ENCODE results near the gene FSTL3. TPM values are rescaled to one million over a fixed set of nuclear protein-coding genes. Genes with fewer than 3 reads are reported as not detected.
"Not testable (repeated sequence)": the region's sequence is repeated elsewhere in the genome, so short reads cannot be mapped to it uniquely, and the experiment has no call there.

The FSTL3 gene
- total RNA-seq, 1 donor from 2014 or later, result 2.4 TPM

GRCh38 chr19:728011-728410, 51.8 kb downstream of the FSTL3 start:
- Histone ChIP-seq H3K9me3 (ENCODE audit: low read depth) (no peaks in the 10 kb centered on the region), H3K4me2 (no peak overlapping the region), H2AFZ (replicated peaks) (no peak overlapping the region), H3K4me3 (no peak overlapping the region), H3K79me2 (ENCODE audit: low read depth) (no peaks in the 10 kb centered on the region), H3K27me3 (no peaks in the 10 kb centered on the region), H3F3A (ENCODE audit: low read depth) (peaks cover 10% of the 10 kb centered on the region), H3K4me1 (no peaks in the 10 kb centered on the region), H3K27ac (no peak overlapping the region), H3K9ac (no peak overlapping the region), H4K20me1 (ENCODE audit: low read depth) (peaks cover 18% of the 10 kb centered on the region), H3K36me3 (no peaks in the 10 kb centered on the region)
- TF ChIP-seq EZH2 (IDR thresholded peaks at IDR 0.05) (no peak), CTCF (IDR thresholded peaks at IDR 0.05) (no peak), EZH2phosphoT487 (IDR thresholded peaks at IDR 0.05) (no peak)
- H3K27ac Mint-ChIP-seq, result no peak overlapping the region
- peaks cover 3% of the 10 kb centered on the region for H3K4me1 Mint-ChIP-seq
- peaks cover 7% of the 10 kb centered on the region for H3K36me3 Mint-ChIP-seq
- DNase-seq (ENCODE audit: low spot score), result no peak
- peaks cover 5% of the 10 kb centered on the region for H3K27me3 Mint-ChIP-seq (ENCODE audit: insufficient read depth, low read depth)
- no peak overlapping the region for H3K4me3 Mint-ChIP-seq
- no peaks in the 10 kb centered on the region for H3K9me3 Mint-ChIP-seq

GRCh38 chr19:729564-729963, 53.4 kb downstream of the FSTL3 start:
- H3K4me3 ChIP-seq; H3K9ac ChIP-seq; H3K27ac Mint-ChIP-seq; H3K9me3 ChIP-seq (ENCODE audit: low read depth); H3K27me3 Mint-ChIP-seq (ENCODE audit: insufficient read depth, low read depth); DNase-seq (ENCODE audit: low spot score); H3K27ac ChIP-seq; H3K4me1 Mint-ChIP-seq; H3K4me2 ChIP-seq; H3K4me1 ChIP-seq; H3K36me3 Mint-ChIP-seq; H3K79me2 ChIP-seq (ENCODE audit: low read depth); H3K4me3 Mint-ChIP-seq; H2AFZ ChIP-seq (replicated peaks); H3K9me3 Mint-ChIP-seq; H3K27me3 ChIP-seq; H3K36me3 ChIP-seq: not testable (repeated sequence)
- Histone ChIP-seq H3F3A (ENCODE audit: low read depth) (peaks cover 14% of the 10 kb centered on the region), H4K20me1 (ENCODE audit: low read depth) (peaks cover 19% of the 10 kb centered on the region)

- peaks cover 10% of the 10 kb centered on the region for H3K36me3 Mint-ChIP-seq
- no peaks in the 10 kb centered on the region for H3K9me3 ChIP-seq (ENCODE audit: low read depth)
- H3K27me3 Mint-ChIP-seq (ENCODE audit: insufficient read depth, low read depth), result peaks cover 5% of the 10 kb centered on the region
- H3K27me3 ChIP-seq, result no peaks in the 10 kb centered on the region
- no peak for DNase-seq (ENCODE audit: low spot score)
- no peak overlapping the region for H3K27ac Mint-ChIP-seq
- H3K27ac ChIP-seq, result no peak overlapping the region
- no peak overlapping the region for H2AFZ ChIP-seq (replicated peaks)
- H3K4me3 Mint-ChIP-seq, result no peak overlapping the region
- no peak for TF ChIP-seq CTCF (IDR thresholded peaks at IDR 0.05)
- TF ChIP-seq EZH2 (IDR thresholded peaks at IDR 0.05), result no peak
- no peak for TF ChIP-seq EZH2phosphoT487 (IDR thresholded peaks at IDR 0.05)
- no peak overlapping the region for H3K9ac ChIP-seq
- no peaks in the 10 kb centered on the region for H3K36me3 ChIP-seq
- H3K4me1 ChIP-seq, result no peaks in the 10 kb centered on the region
- H3K9me3 Mint-ChIP-seq, result no peaks in the 10 kb centered on the region
- peaks cover 19% of the 10 kb centered on the region for H4K20me1 ChIP-seq (ENCODE audit: low read depth)
- no peak overlapping the region for H3K4me3 ChIP-seq
- no peaks in the 10 kb centered on the region for H3K79me2 ChIP-seq (ENCODE audit: low read depth)
- no peak overlapping the region for H3K4me2 ChIP-seq
- H3F3A ChIP-seq (ENCODE audit: low read depth), result peaks cover 14% of the 10 kb centered on the region
- peaks cover 6% of the 10 kb centered on the region for H3K4me1 Mint-ChIP-seq
Measured at GRCh38 chr19:729965-730668, 53.9 kb downstream of the FSTL3 start.

- H3K27ac Mint-ChIP-seq, result no peak overlapping the region
- no peak overlapping the region for H3K4me3 ChIP-seq
- peaks cover 10% of the 10 kb centered on the region for H3K36me3 Mint-ChIP-seq
- TF ChIP-seq EZH2 (IDR thresholded peaks at IDR 0.05) (no peak), EZH2phosphoT487 (IDR thresholded peaks at IDR 0.05) (no peak), CTCF (IDR thresholded peaks at IDR 0.05) (no peak)
- H3K27me3 ChIP-seq, result no peaks in the 10 kb centered on the region
- no peaks in the 10 kb centered on the region for H3K79me2 ChIP-seq (ENCODE audit: low read depth)
- DNase-seq (ENCODE audit: low spot score), result no peak
- H4K20me1 ChIP-seq (ENCODE audit: low read depth), result peaks cover 17% of the 10 kb centered on the region
- no peaks in the 10 kb centered on the region for H3K9me3 Mint-ChIP-seq
- no peaks in the 10 kb centered on the region for H3K36me3 ChIP-seq
- no peaks in the 10 kb centered on the region for H3K4me1 ChIP-seq
- no peaks in the 10 kb centered on the region for H3K9me3 ChIP-seq (ENCODE audit: low read depth)
- H3F3A ChIP-seq (ENCODE audit: low read depth), result peaks cover 14% of the 10 kb centered on the region
- H2AFZ ChIP-seq (replicated peaks), result no peak overlapping the region
- H3K4me3 Mint-ChIP-seq, result no peak overlapping the region
- H3K27ac ChIP-seq, result no peak overlapping the region
- H3K9ac ChIP-seq, result no peak overlapping the region
- H3K4me1 Mint-ChIP-seq, result peaks cover 3% of the 10 kb centered on the region
- peaks cover 2% of the 10 kb centered on the region for H3K27me3 Mint-ChIP-seq (ENCODE audit: insufficient read depth, low read depth)
- H3K4me2 ChIP-seq, result no peak overlapping the region
Measured at GRCh38 chr19:731000-731399, 54.8 kb downstream of the FSTL3 start.
